GM23338 (cell line): Measurements from ENCODE around the gene ARRB1. TPM values are rescaled to one million over a fixed set of nuclear protein-coding genes. Genes with fewer than 3 reads are reported as not detected.

Experiments used
- ATAC-seq: fragments of 200-7000 bp; cut with Tn5 transposase; 3 replicates; pipeline ENCODE4 v1.9.1; 2020
- DNase-seq: peaks from one replicate; pipeline ENCODE4 v3.0.0-alpha.2; 2015; ENCODE audit warnings: low spot score
- H2AFZ ChIP-seq: fragments of 200-600 bp; sonication (generic); 2 replicates; pipeline ENCODE4 v1.8.0; 2016; ENCODE audit warnings: antibody characterized with exemption, mild to moderate bottlenecking, moderate library complexity
- H3F3A ChIP-seq: fragments of 200-600 bp; sonication (generic); replicated peaks from 2 replicates; pipeline ENCODE4 v1.8.0; 2017; ENCODE audit warnings: antibody characterized with exemption, mixed run types, low read depth
- H3K27ac ChIP-seq: fragments of 200-600 bp; sonication (generic); 2 replicates; pipeline ENCODE4 v1.6.1; 2016; ENCODE audit warnings: low read depth
- H3K27me3 ChIP-seq: fragments of 200-600 bp; sonication (generic); 2 replicates; pipeline ENCODE4 v1.8.0; 2016; ENCODE audit warnings: mild to moderate bottlenecking, mixed run types, moderate library complexity; ENCODE audit not compliant: insufficient read depth
- H3K36me3 ChIP-seq: fragments of 200-600 bp; sonication (generic); 2 replicates; pipeline ENCODE4 v1.8.0; 2016; ENCODE audit warnings: mild to moderate bottlenecking; ENCODE audit not compliant: insufficient read depth
- H3K4me1 ChIP-seq: fragments of 200-600 bp; sonication (generic); 2 replicates; pipeline ENCODE4 v1.8.0; 2016; ENCODE audit warnings: mild to moderate bottlenecking, moderate library complexity; ENCODE audit not compliant: insufficient read depth
- H3K4me2 ChIP-seq: fragments of 200-600 bp; sonication (generic); 2 replicates; pipeline ENCODE4 v1.7.1; 2017; ENCODE audit warnings: mixed run types
- H3K4me3 ChIP-seq: fragments of 200-600 bp; sonication (generic); 2 replicates; pipeline ENCODE4 v1.6.1; 2016; ENCODE audit warnings: mixed run types
- H3K79me2 ChIP-seq: fragments of 200-600 bp; sonication (generic); replicated peaks from 2 replicates; pipeline ENCODE4 v1.8.0; 2017; ENCODE audit warnings: mild to moderate bottlenecking; ENCODE audit not compliant: insufficient read depth
- H3K9me2 ChIP-seq: fragments of 200-600 bp; sonication (generic); 2 replicates; pipeline ENCODE4 v1.8.0; 2017; ENCODE audit not compliant: insufficient read depth
- H4K20me1 ChIP-seq: fragments of 200-600 bp; sonication (generic); replicated peaks from 2 replicates; pipeline ENCODE4 v1.8.0; 2017; ENCODE audit warnings: mild to moderate bottlenecking; ENCODE audit not compliant: insufficient read depth
- H3K27ac Mint-ChIP-seq: 2 replicates; pipeline ENCODE4 v1.8.0; 2020; ENCODE audit warnings: inconsistent platforms, mild to moderate bottlenecking, moderate library complexity, mixed read lengths
- H3K27me3 Mint-ChIP-seq: 3 replicates; pipeline ENCODE4 v1.8.0; 2022; ENCODE audit warnings: low read depth, mild to moderate bottlenecking, moderate library complexity, mixed read lengths, inconsistent platforms; ENCODE audit not compliant: insufficient read depth, poor library complexity
- H3K36me3 Mint-ChIP-seq: 3 replicates; pipeline ENCODE4 v1.8.0; 2021; ENCODE audit warnings: low read depth, mild to moderate bottlenecking, inconsistent platforms, moderate library complexity, mixed read lengths
- H3K4me1 Mint-ChIP-seq: 3 replicates; pipeline ENCODE4 v1.8.0; 2020; ENCODE audit warnings: mild to moderate bottlenecking, inconsistent platforms, mixed read lengths
- H3K4me3 Mint-ChIP-seq: 3 replicates; pipeline ENCODE4 v1.8.0; 2021; ENCODE audit warnings: moderate library complexity, mild to moderate bottlenecking, inconsistent platforms, mixed read lengths
- H3K9me3 Mint-ChIP-seq: 3 replicates; pipeline ENCODE4 v1.8.0; 2020; ENCODE audit warnings: moderate library complexity, mild to moderate bottlenecking, inconsistent platforms, mixed read lengths
- CREB1 ChIP-seq: fragments of 250-450 bp; sonication (Bioruptor Pico); IDR thresholded peaks from 2 replicates; pipeline ENCODE4 v1.5.0; 2020; ENCODE audit warnings: low read depth, mild to moderate bottlenecking, moderate library complexity
- ETS1 ChIP-seq: IDR thresholded peaks from 2 replicates; pipeline ENCODE4 v1.6.1; 2016; ENCODE audit warnings: antibody characterized with exemption
- EZH2 ChIP-seq: fragments of 200-600 bp; sonication (generic); IDR thresholded peaks from one replicate; pipeline ENCODE4 v1.8.0; 2017; ENCODE audit warnings: antibody characterized with exemption, mild to moderate bottlenecking, low read depth; ENCODE audit not compliant: unreplicated experiment
- EZH2phosphoT487 ChIP-seq: fragments of 200-600 bp; sonication (generic); IDR thresholded peaks from one replicate; pipeline ENCODE4 v1.8.1; 2018; ENCODE audit warnings: antibody characterized with exemption; ENCODE audit not compliant: unreplicated experiment
- JUNB ChIP-seq: IDR thresholded peaks from one replicate; pipeline ENCODE4 v1.6.1; 2016; ENCODE audit warnings: antibody characterized with exemption; ENCODE audit not compliant: unreplicated experiment
- NANOG ChIP-seq: IDR thresholded peaks from 2 replicates; pipeline ENCODE4 v1.6.1; 2016; ENCODE audit warnings: antibody characterized with exemption, borderline replicate concordance
- POLR2AphosphoS5 ChIP-seq: IDR thresholded peaks from 2 replicates; pipeline ENCODE4 v1.6.1; 2016; ENCODE audit warnings: antibody characterized with exemption, low read depth
- REST ChIP-seq: IDR thresholded peaks from one replicate; pipeline ENCODE4 v1.6.1; 2018; ENCODE audit warnings: antibody characterized with exemption; ENCODE audit not compliant: unreplicated experiment
- STAT1 ChIP-seq: IDR thresholded peaks from one replicate; pipeline ENCODE4 v1.6.1; 2016; ENCODE audit warnings: antibody characterized with exemption; ENCODE audit not compliant: unreplicated experiment
- ZNF114 ChIP-seq: fragments of 250-450 bp; sonication (Bioruptor Pico); IDR thresholded peaks from 2 replicates; pipeline ENCODE4 v1.5.0; 2020; ENCODE audit warnings: mild to moderate bottlenecking, moderate library complexity
- polyA plus RNA-seq: library from polyadenylated mRNA; unstranded; fragments of >200 nt; fragmentation: Nextera tagmentation; extraction: Ambion mirVana; gene quantifications from 2 replicates; pipeline ENCODE4 v1.2.1, GENCODE V29; 2016
- total RNA-seq: library from RNA; depleted of rRNA; stranded (reverse); fragments of >200 nt; shearing (Covaris generic); gene quantifications from 2 replicates; pipeline ENCODE4 v1.2.3, GENCODE V29; 2014
- TF ChIP-seq, protein P1 (sequence below), 2 experiments: fragments of 200-600 bp in 1 of 2; sonication (generic) in 1 of 2; conservative IDR thresholded peaks; 2 replicates each; pipeline versions ENCODE4 v1.5.1 to v1.6.1; 2016 to 2017; ENCODE audit warnings: antibody characterized with exemption in 2 of 2, low read depth in 2 of 2, mild to moderate bottlenecking in 2 of 2, moderate library complexity in 1 of 2

Gene ARRB1
- total and polyA plus RNA-seq, 2 experiments from 2014 or later = 6.3 to 11.1 TPM

GRCh38 chr11:75356613-75357012 is 5.2 kb upstream of the ARRB1 start:
- no peaks in the 10 kb centered on the region; the same call in 2 of the 3 replicates for H3K36me3 Mint-ChIP-seq
- Histone ChIP-seq H3K27ac (no peak overlapping the region), H3K36me3 (no peaks in the 10 kb centered on the region), H3K9me2 (no peaks in the 10 kb centered on the region), H3K79me2 (no peaks in the 10 kb centered on the region), H3K27me3 (no peaks in the 10 kb centered on the region; the same call in 1 of the 2 replicates), H3K4me1 (peaks cover 6% of the 10 kb centered on the region; the same call in 1 of the 2 replicates), H3K4me2 (no peak overlapping the region), H3F3A (no peaks in the 10 kb centered on the region), H3K4me3 (no peak overlapping the region), H4K20me1 (no peaks in the 10 kb centered on the region), H2AFZ (no peak overlapping the region)
- ATAC-seq (no peak), DNase-seq (no peak)
- no peak overlapping the region for H3K27ac Mint-ChIP-seq
- H3K4me3 Mint-ChIP-seq = no peak overlapping the region
- H3K4me1 Mint-ChIP-seq = peaks cover 19% of the 10 kb centered on the region
- H3K27me3 Mint-ChIP-seq = peaks cover 14% of the 10 kb centered on the region
- no peaks in the 10 kb centered on the region for H3K9me3 Mint-ChIP-seq
- TF ChIP-seq CREB1 (CRISPR knock-in tag) (no peak), POLR2AphosphoS5 (no peak)

- no peaks in the 10 kb centered on the region for H4K20me1 ChIP-seq
- no peaks in the 10 kb centered on the region for H3K79me2 ChIP-seq
- no peaks in the 10 kb centered on the region for H3K9me2 ChIP-seq
- H3K27ac ChIP-seq = no peak overlapping the region
- H2AFZ ChIP-seq = no peak overlapping the region
- peaks cover 28% of the 10 kb centered on the region for H3K4me1 Mint-ChIP-seq
- peaks cover 5% of the 10 kb centered on the region; the same call in 2 of the 3 replicates for H3K36me3 Mint-ChIP-seq
- H3F3A ChIP-seq = no peaks in the 10 kb centered on the region
- no peaks in the 10 kb centered on the region for H3K36me3 ChIP-seq
- H3K27me3 Mint-ChIP-seq = peaks cover 20% of the 10 kb centered on the region
- peaks cover 15% of the 10 kb centered on the region for H3K4me1 ChIP-seq
- H3K4me3 Mint-ChIP-seq = no peak overlapping the region
- H3K4me3 ChIP-seq = no peak overlapping the region
- no peak overlapping the region for H3K27ac Mint-ChIP-seq
- ATAC-seq (no peak), DNase-seq (no peak)
- H3K9me3 Mint-ChIP-seq = no peaks in the 10 kb centered on the region; the same call in 2 of the 3 replicates
- H3K27me3 ChIP-seq = peaks cover 14% of the 10 kb centered on the region
- H3K4me2 ChIP-seq = no peak overlapping the region
- TF ChIP-seq JUNB (no peak), REST (no peak), ETS1 (no peak), STAT1 (no peak), CREB1 (CRISPR knock-in tag) (no peak), EZH2phosphoT487 (no peak), POLR2AphosphoS5 (no peak), EZH2 (no peak), NANOG (no peak), ZNF114 (no peak)
- TF ChIP-seq, protein P1, sequence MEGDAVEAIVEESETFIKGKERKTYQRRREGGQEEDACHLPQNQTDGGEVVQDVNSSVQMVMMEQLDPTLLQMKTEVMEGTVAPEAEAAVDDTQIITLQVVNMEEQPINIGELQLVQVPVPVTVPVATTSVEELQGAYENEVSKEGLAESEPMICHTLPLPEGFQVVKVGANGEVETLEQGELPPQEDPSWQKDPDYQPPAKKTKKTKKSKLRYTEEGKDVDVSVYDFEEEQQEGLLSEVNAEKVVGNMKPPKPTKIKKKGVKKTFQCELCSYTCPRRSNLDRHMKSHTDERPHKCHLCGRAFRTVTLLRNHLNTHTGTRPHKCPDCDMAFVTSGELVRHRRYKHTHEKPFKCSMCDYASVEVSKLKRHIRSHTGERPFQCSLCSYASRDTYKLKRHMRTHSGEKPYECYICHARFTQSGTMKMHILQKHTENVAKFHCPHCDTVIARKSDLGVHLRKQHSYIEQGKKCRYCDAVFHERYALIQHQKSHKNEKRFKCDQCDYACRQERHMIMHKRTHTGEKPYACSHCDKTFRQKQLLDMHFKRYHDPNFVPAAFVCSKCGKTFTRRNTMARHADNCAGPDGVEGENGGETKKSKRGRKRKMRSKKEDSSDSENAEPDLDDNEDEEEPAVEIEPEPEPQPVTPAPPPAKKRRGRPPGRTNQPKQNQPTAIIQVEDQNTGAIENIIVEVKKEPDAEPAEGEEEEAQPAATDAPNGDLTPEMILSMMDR (conservative IDR thresholded peaks at IDR 0.05; ENCODE audit: low read depth in 2 of 2) = no peak
Measured at GRCh38 chr11:75355051-75355450, 3.6 kb upstream of the ARRB1 start.
